ENCODE results near the gene FGFR2. TPM values are rescaled to one million over a fixed set of nuclear protein-coding genes. Genes with fewer than 3 reads are reported as not detected.

Gene FGFR2
- polyA plus RNA-seq, 1 donor from 2014 or later, result 14.8 TPM

- H3K79me2 ChIP-seq (replicated peaks; ENCODE audit: insufficient read depth, low read length), result no peaks in the 10 kb centered on the region
- H3K4me2 ChIP-seq (ENCODE audit: low read length), result no peak overlapping the region
- H3K27ac ChIP-seq (ENCODE audit: low read length), result no peak overlapping the region
- no peak overlapping the region for H3K4me3 ChIP-seq (ENCODE audit: low read length)
- no peak for TF ChIP-seq SMC3 (conservative IDR thresholded peaks at IDR 0.05; ENCODE audit: poor library complexity)
- no peak for TF ChIP-seq EP300 (conservative IDR thresholded peaks at IDR 0.05; ENCODE audit: poor library complexity, severe bottlenecking)
- no peak for TF ChIP-seq RAD21 (conservative IDR thresholded peaks at IDR 0.05)
- TF ChIP-seq MXI1 (conservative IDR thresholded peaks at IDR 0.05; ENCODE audit: poor library complexity, severe bottlenecking), result no peak
- no peak for TF ChIP-seq TAF1 (IDR thresholded peaks at IDR 0.05; ENCODE audit: low read depth)
- TF ChIP-seq, protein P1, sequence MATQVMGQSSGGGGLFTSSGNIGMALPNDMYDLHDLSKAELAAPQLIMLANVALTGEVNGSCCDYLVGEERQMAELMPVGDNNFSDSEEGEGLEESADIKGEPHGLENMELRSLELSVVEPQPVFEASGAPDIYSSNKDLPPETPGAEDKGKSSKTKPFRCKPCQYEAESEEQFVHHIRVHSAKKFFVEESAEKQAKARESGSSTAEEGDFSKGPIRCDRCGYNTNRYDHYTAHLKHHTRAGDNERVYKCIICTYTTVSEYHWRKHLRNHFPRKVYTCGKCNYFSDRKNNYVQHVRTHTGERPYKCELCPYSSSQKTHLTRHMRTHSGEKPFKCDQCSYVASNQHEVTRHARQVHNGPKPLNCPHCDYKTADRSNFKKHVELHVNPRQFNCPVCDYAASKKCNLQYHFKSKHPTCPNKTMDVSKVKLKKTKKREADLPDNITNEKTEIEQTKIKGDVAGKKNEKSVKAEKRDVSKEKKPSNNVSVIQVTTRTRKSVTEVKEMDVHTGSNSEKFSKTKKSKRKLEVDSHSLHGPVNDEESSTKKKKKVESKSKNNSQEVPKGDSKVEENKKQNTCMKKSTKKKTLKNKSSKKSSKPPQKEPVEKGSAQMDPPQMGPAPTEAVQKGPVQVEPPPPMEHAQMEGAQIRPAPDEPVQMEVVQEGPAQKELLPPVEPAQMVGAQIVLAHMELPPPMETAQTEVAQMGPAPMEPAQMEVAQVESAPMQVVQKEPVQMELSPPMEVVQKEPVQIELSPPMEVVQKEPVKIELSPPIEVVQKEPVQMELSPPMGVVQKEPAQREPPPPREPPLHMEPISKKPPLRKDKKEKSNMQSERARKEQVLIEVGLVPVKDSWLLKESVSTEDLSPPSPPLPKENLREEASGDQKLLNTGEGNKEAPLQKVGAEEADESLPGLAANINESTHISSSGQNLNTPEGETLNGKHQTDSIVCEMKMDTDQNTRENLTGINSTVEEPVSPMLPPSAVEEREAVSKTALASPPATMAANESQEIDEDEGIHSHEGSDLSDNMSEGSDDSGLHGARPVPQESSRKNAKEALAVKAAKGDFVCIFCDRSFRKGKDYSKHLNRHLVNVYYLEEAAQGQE (IDR thresholded peaks at IDR 0.05; ENCODE audit: borderline replicate concordance), result no peak
- TF ChIP-seq CTCF (IDR thresholded peaks at IDR 0.05; ENCODE audit: poor library complexity, severe bottlenecking), result no peak
- TF ChIP-seq POLR2AphosphoS5 (IDR thresholded peaks at IDR 0.05), result no peak
- TF ChIP-seq EZH2 (IDR thresholded peaks at IDR 0.05; ENCODE audit: borderline replicate concordance, insufficient read depth, low read length, poor library complexity, severe bottlenecking), result no peak
- no peaks in the 10 kb centered on the region for H3K27me3 ChIP-seq (ENCODE audit: insufficient read depth, low read depth, low read length)
- no peaks in the 10 kb centered on the region for H3K9me2 ChIP-seq (ENCODE audit: insufficient read depth, low read length)
- no peak overlapping the region for H3K9ac ChIP-seq (ENCODE audit: low read length)
- no peaks in the 10 kb centered on the region for H3K9me3 ChIP-seq (ENCODE audit: low read length)
- H4K20me1 ChIP-seq (ENCODE audit: insufficient read depth), result no peaks in the 10 kb centered on the region
- no peak overlapping the region for H2AFZ ChIP-seq (ENCODE audit: low read depth, low read length)
- H3K36me3 ChIP-seq (ENCODE audit: insufficient read depth, low read length), result no peaks in the 10 kb centered on the region
- no peaks in the 10 kb centered on the region for H3F3A ChIP-seq (ENCODE audit: insufficient read depth, low read length, poor library complexity, severe bottlenecking)
Measured at GRCh38 chr10:121640266-121640665, 42.0 kb upstream of the FGFR2 start.

- H3K4me3 ChIP-seq (ENCODE audit: low read length), result no peak overlapping the region
- H3F3A ChIP-seq (ENCODE audit: insufficient read depth, low read length, poor library complexity, severe bottlenecking), result no peaks in the 10 kb centered on the region
- H3K9ac ChIP-seq (ENCODE audit: low read length), result no peak overlapping the region
- H3K4me2 ChIP-seq (ENCODE audit: low read length), result no peak overlapping the region
- no peak overlapping the region for H2AFZ ChIP-seq (ENCODE audit: low read depth, low read length)
- H3K27me3 ChIP-seq (ENCODE audit: insufficient read depth, low read depth, low read length), result no peaks in the 10 kb centered on the region
- no peaks in the 10 kb centered on the region for H3K9me2 ChIP-seq (ENCODE audit: insufficient read depth, low read length)
- H3K79me2 ChIP-seq (replicated peaks; ENCODE audit: insufficient read depth, low read length), result no peaks in the 10 kb centered on the region
- no peaks in the 10 kb centered on the region for H3K9me3 ChIP-seq (ENCODE audit: low read length)
- no peak overlapping the region for H3K27ac ChIP-seq (ENCODE audit: low read length)
- no peaks in the 10 kb centered on the region for H4K20me1 ChIP-seq (ENCODE audit: insufficient read depth)
- no peaks in the 10 kb centered on the region for H3K36me3 ChIP-seq (ENCODE audit: insufficient read depth, low read length)
- TF ChIP-seq SMC3 (conservative IDR thresholded peaks at IDR 0.05; ENCODE audit: poor library complexity), result no peak
- TF ChIP-seq EZH2 (IDR thresholded peaks at IDR 0.05; ENCODE audit: borderline replicate concordance, insufficient read depth, low read length, poor library complexity, severe bottlenecking), result no peak
- TF ChIP-seq MXI1 (conservative IDR thresholded peaks at IDR 0.05; ENCODE audit: poor library complexity, severe bottlenecking), result no peak
- no peak for TF ChIP-seq RAD21 (conservative IDR thresholded peaks at IDR 0.05)
- TF ChIP-seq TAF1 (IDR thresholded peaks at IDR 0.05; ENCODE audit: low read depth), result no peak
- TF ChIP-seq, protein P1 (IDR thresholded peaks at IDR 0.05; ENCODE audit: borderline replicate concordance), result no peak
- no peak for TF ChIP-seq EP300 (conservative IDR thresholded peaks at IDR 0.05; ENCODE audit: poor library complexity, severe bottlenecking)
Measured at GRCh38 chr10:121639416-121639815, 41.2 kb upstream of the FGFR2 start.
